ENCODE results near the gene BUD23. TPM values are rescaled to one million over a fixed set of nuclear protein-coding genes. Genes with fewer than 3 reads are reported as not detected.

Gene BUD23
- total RNA-seq, 4 donors from 2014 or later = 83.9 to 128 (median 114) TPM

GRCh38 chr7:73703225-73703624 is 19.8 kb downstream of the BUD23 start:
- in situ Hi-C loops (cut with MboI; ENCODE audit: low sequenced_read_pairs in 4 of 4) (no loop called here), intact Hi-C loops (cut with DNase I; ENCODE audit: low total_unique reads) (no loop called here)
- ATAC-seq (no peak), DNase-seq (no peak)
- Histone ChIP-seq H3K4me1 (no peaks in the 10 kb centered on the region), H3K9me3 (no peaks in the 10 kb centered on the region), H3K27ac (no peak overlapping the region), H3K27me3 (no peaks in the 10 kb centered on the region), H3K4me3 (no peak overlapping the region), H3K36me3 (peaks cover 0 to 17% of the 10 kb centered on the region in 2 donors)
- TF ChIP-seq POLR2A (IDR thresholded peaks at IDR 0.05) = no peak
- TF ChIP-seq, protein P1, sequence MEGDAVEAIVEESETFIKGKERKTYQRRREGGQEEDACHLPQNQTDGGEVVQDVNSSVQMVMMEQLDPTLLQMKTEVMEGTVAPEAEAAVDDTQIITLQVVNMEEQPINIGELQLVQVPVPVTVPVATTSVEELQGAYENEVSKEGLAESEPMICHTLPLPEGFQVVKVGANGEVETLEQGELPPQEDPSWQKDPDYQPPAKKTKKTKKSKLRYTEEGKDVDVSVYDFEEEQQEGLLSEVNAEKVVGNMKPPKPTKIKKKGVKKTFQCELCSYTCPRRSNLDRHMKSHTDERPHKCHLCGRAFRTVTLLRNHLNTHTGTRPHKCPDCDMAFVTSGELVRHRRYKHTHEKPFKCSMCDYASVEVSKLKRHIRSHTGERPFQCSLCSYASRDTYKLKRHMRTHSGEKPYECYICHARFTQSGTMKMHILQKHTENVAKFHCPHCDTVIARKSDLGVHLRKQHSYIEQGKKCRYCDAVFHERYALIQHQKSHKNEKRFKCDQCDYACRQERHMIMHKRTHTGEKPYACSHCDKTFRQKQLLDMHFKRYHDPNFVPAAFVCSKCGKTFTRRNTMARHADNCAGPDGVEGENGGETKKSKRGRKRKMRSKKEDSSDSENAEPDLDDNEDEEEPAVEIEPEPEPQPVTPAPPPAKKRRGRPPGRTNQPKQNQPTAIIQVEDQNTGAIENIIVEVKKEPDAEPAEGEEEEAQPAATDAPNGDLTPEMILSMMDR (IDR thresholded peaks at IDR 0.05 in 4 of 5, conservative IDR thresholded peaks at IDR 0.05 in 1 of 5) = no peak

- H3K4me3 ChIP-seq = peak overlapping the region in 2 of 4 donors; percentile 10 to 26
- intact Hi-C loops (cut with DNase I; ENCODE audit: low total_unique reads) = no loop called here
- H3K4me1 ChIP-seq = no peaks in the 10 kb centered on the region
- no peak overlapping the region for H3K27ac ChIP-seq
- peaks cover 0 to 12% of the 10 kb centered on the region in 2 donors for H3K36me3 ChIP-seq
- no peak for DNase-seq
- peak; percentile 40 to 63 for ATAC-seq
- H3K27me3 ChIP-seq = no peaks in the 10 kb centered on the region
- in situ Hi-C loops (cut with MboI; ENCODE audit: low sequenced_read_pairs in 4 of 4) = no loop called here
- H3K9me3 ChIP-seq = no peaks in the 10 kb centered on the region
- TF ChIP-seq, protein P1 (IDR thresholded peaks at IDR 0.05 in 4 of 5, conservative IDR thresholded peaks at IDR 0.05 in 1 of 5) = no peak
- TF ChIP-seq POLR2A (IDR thresholded peaks at IDR 0.05) = no peak
These were observed 20.6 kb downstream of the BUD23 start for GRCh38 chr7:73703757-73704639.

DNA sequence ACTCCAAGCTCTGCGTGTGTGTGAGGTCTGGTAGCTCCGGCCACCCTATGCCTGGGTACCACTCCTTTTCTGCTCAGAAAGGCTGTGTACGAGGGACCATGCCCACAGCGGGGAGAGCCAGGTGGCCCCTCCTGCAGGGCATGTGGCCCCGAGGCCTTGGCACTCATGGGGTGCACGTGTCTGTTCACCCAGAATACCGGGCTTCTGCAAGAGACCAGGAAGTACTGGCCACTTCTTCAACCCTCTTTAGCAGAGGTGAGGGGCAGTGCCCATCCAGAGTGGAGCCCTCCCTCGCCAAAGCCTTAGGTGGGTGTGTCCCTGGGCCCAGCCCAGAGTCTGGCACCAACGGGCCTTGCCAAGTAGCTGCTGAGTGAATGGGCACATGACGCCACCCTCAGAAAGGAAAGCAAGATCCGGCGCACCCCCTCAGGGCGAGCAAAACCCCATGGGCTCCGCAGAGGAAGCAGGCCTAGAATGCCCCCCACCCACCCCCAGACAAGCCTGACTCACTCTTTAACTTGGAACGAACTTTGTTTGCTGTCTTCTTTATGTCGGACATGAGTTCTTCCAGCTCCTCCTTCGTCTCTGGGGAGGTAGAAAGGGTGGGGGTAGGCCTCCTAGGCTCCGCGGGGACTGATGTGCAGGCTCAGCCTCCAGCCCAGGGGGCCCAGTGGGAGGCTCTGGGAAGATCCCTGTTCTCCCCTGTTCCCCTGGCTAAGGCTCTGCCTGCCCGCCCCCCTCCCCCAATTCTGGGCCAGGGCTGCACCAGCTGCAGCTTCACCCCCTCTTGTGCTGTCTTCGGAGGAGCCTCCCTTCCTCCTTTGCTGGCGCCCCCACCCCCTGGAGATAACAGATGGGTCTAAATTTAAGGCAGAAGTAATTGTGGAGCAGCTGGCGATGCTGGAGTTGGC is 21.5 kb downstream of the BUD23 start:
- Histone ChIP-seq H3K4me1 (no peaks in the 10 kb centered on the region), H3K4me3 (no peak overlapping the region), H3K27me3 (no peaks in the 10 kb centered on the region), H3K36me3 (peaks cover 0 to 12% of the 10 kb centered on the region in 2 donors), H3K27ac (no peak overlapping the region), H3K9me3 (no peaks in the 10 kb centered on the region)
- intact Hi-C loops (cut with DNase I; ENCODE audit: low total_unique reads) = no loop called here
- no peak for ATAC-seq
- DNase-seq = no peak
- TF ChIP-seq, protein P1 (IDR thresholded peaks at IDR 0.05 in 4 of 5, conservative IDR thresholded peaks at IDR 0.05 in 1 of 5) = no peak
- no peak for TF ChIP-seq POLR2A (IDR thresholded peaks at IDR 0.05)
- in situ Hi-C loops (cut with MboI; ENCODE audit: low sequenced_read_pairs in 4 of 4) = no loop called here

- Histone ChIP-seq H3K9me3 (no peaks in the 10 kb centered on the region), H3K27ac (no peak overlapping the region), H3K4me3 (no peak overlapping the region), H3K36me3 (peaks cover 0 to 7% of the 10 kb centered on the region in 2 donors), H3K27me3 (no peaks in the 10 kb centered on the region), H3K4me1 (no peaks in the 10 kb centered on the region)
- no peak for ATAC-seq
- TF ChIP-seq POLR2A (IDR thresholded peaks at IDR 0.05) = no peak
- TF ChIP-seq, protein P1 (IDR thresholded peaks at IDR 0.05 in 4 of 5, conservative IDR thresholded peaks at IDR 0.05 in 1 of 5) = no peak
- in situ Hi-C loops (cut with MboI; ENCODE audit: low sequenced_read_pairs in 4 of 4) = no loop called here
- intact Hi-C loops (cut with DNase I; ENCODE audit: low total_unique reads) = no loop called here
- no peak for DNase-seq
These were observed 22.1 kb downstream of the BUD23 start for GRCh38 chr7:73705551-73705920.
